Body of pancreas (tissue), 4 donors: ENCODE data around the gene SMARCAD1.

Experiments used
- POLR2A ChIP-seq, 3 donors: fragments of 450-650 bp; IDR thresholded peaks; one replicate each; pipeline ENCODE4 v1.6.1; 2016; ENCODE audit warnings: antibody characterized with exemption in 3 of 3, mild to moderate bottlenecking in 2 of 3
- TF ChIP-seq, protein P1 (sequence below), 7 experiments: fragments of 450-650 bp in 4 of 7; fragments of 200-600 bp in 3 of 7; sonication (generic) in 3 of 7; IDR thresholded peaks; one replicate each; pipeline ENCODE4 v1.5.1; 2016 to 2019; ENCODE audit warnings: antibody characterized with exemption in 7 of 7

DNA sequence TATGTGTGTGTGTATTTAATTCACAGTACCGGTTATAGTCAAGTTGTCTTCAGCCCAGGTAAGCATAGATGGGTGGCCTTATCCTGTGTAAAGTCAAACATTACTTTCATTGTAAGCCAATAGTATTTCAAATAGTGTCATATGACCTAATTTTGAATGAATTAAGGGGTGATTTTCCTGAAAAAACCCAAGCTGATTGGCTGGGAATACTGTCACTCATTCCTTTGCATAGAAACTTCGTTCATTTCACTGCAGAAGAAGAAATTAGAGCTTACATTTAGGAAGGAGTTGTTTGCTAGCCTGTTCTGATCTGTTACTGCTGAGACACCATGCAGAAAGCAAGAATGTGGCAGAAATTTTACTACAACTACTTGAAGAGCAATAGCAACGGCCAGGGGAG, 45.4 kb downstream of the SMARCAD1 start:
- TF ChIP-seq, protein P1, sequence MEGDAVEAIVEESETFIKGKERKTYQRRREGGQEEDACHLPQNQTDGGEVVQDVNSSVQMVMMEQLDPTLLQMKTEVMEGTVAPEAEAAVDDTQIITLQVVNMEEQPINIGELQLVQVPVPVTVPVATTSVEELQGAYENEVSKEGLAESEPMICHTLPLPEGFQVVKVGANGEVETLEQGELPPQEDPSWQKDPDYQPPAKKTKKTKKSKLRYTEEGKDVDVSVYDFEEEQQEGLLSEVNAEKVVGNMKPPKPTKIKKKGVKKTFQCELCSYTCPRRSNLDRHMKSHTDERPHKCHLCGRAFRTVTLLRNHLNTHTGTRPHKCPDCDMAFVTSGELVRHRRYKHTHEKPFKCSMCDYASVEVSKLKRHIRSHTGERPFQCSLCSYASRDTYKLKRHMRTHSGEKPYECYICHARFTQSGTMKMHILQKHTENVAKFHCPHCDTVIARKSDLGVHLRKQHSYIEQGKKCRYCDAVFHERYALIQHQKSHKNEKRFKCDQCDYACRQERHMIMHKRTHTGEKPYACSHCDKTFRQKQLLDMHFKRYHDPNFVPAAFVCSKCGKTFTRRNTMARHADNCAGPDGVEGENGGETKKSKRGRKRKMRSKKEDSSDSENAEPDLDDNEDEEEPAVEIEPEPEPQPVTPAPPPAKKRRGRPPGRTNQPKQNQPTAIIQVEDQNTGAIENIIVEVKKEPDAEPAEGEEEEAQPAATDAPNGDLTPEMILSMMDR (IDR thresholded peaks at IDR 0.05) = no peak
- TF ChIP-seq POLR2A (IDR thresholded peaks at IDR 0.05) = no peak
